Stimulated activated memory B cell treated with anti-CD40 and anti-IgM and Interleukin-4, amounts not matched to agents 10 μg/mL and 1 μg/mL and 100 μg/mL, for 72 hours (primary cell): ENCODE data around the gene BAD.

Experiments used
- ATAC-seq: fragments of 150-1000 bp; cut with Tn5 transposase; 2 replicates; pipeline ENCODE4 v1.10.0; 2021
- H3K27ac Mint-ChIP-seq: one replicate; pipeline ENCODE4 v1.8.0; 2022; ENCODE audit warnings: mild to moderate bottlenecking, mixed read lengths
- H3K27me3 Mint-ChIP-seq: one replicate; pipeline ENCODE4 v1.8.0; 2022; ENCODE audit warnings: mixed read lengths
- H3K36me3 Mint-ChIP-seq: one replicate; pipeline ENCODE4 v1.8.0; 2022; ENCODE audit warnings: mixed read lengths
- H3K4me1 Mint-ChIP-seq: one replicate; pipeline ENCODE4 v1.8.0; 2022; ENCODE audit warnings: mixed read lengths
- H3K4me3 Mint-ChIP-seq: one replicate; pipeline ENCODE4 v1.8.0; 2022; ENCODE audit warnings: mild to moderate bottlenecking, moderate library complexity, mixed read lengths
- H3K9me3 Mint-ChIP-seq: one replicate; pipeline ENCODE4 v1.8.0; 2022; ENCODE audit warnings: mixed read lengths

Gene BAD

DNA sequence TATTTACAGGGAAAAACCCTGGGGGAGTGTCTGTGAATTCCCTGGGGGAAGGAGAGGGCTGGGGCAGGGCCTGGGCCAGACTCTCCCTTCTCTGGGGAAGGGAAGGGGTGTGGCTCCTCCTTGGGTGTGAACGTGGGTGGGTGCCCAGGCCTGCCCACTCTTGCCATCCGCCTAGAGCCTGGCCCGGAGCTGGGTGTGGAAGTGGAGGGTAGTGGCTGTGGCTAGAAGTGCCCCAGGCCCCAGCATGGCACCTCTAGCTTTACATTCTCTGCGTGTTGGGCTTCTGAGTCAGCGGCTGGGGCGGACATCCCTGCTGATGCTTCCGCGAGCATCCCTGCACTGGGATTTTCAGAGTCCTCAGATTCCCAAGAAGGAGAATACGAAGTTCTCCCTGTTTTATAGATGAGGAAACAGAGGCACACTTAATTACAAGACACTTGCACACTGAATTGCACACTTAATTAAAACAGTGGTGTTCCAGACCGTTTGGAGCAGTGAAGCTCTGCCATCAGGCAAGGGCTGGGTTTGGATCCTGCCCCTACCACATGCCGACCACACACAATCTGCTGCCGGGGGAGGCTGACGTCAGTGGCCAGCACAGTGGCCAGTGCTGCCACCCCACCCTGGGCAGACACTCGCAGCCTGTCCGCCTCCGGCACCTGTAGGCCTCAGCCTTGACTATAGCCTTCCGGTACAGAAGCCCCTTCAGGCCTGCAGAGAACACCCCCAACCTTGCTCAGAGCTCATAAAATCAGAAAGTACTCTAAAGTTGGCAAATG, 7.6 kb downstream of the BAD start:
- H3K36me3 Mint-ChIP-seq, result peaks cover 17% of the 10 kb centered on the region
- no peaks in the 10 kb centered on the region for H3K9me3 Mint-ChIP-seq
- no peaks in the 10 kb centered on the region for H3K27me3 Mint-ChIP-seq
- peaks cover 8% of the 10 kb centered on the region for H3K4me1 Mint-ChIP-seq
- no peak for ATAC-seq
- H3K4me3 Mint-ChIP-seq, result no peak overlapping the region
- peak overlapping the region; percentile 22 for H3K27ac Mint-ChIP-seq

DNA sequence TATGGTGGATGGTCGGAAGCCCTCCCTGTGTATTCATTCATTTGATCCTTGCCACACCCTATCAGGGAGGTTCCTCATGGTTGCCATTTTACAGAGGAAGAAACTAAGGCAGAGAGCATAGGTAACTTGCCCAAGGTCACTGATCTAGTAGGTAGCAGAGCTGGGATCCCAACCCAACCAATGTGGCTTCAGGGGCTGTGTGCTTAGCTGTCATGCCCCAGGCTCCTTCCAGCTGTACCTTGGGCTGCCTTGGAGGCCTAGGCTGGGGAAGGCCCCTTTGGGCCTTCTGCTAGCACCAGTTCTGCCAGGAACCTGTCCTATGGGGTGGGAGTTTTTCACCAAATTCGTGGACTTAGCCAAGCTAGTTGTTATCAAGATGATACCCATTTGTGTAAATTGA, 8.6 kb downstream of the BAD start:
- H3K27me3 Mint-ChIP-seq, result no peaks in the 10 kb centered on the region

DNA sequence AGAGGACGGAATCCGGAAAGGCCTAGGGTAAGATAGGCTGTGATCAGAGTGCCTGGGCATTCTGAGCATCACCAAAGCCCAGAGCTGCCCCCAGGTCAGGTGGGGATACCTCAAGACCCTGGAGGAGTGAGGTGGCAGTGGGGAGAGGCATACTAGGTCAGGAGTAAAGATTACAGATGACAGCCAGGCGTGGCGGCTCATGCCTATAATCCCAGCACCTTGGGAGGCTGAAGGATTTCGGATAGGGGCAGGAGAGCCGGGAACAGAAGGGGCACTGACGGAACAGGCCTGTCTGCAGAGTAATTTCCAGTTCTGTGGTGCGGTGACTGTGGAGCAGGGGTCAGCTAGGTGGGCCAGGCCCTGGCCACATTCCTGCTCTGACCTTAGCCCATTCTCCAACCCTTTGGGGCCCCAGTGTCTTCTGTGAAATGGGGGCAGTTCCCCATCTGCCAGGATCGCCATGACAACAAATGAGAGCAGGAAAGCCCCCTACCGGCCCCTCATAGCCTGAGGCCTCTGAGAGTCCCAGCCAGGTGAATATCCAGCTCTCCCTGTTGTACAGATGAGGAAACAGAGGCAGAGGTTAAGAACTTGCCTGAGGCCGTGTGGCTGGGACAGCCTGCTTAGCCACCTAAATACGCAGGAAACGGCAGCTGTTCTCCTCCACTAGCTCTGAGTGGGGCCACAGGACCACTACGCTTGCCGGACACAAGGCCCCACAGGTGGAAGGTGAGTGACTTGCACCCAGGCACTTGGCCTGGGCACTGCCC, 9.2 kb downstream of the BAD start:
- no peak for ATAC-seq
- no peak overlapping the region for H3K4me3 Mint-ChIP-seq
- H3K4me1 Mint-ChIP-seq, result peaks cover 14% of the 10 kb centered on the region
- peaks cover 8% of the 10 kb centered on the region for H3K36me3 Mint-ChIP-seq
- H3K9me3 Mint-ChIP-seq, result no peaks in the 10 kb centered on the region
- H3K27ac Mint-ChIP-seq, result no peak overlapping the region
- H3K27me3 Mint-ChIP-seq, result no peaks in the 10 kb centered on the region

More for the DNA sequence above, 8.6 kb downstream of the BAD start:
- H3K36me3 Mint-ChIP-seq, result peaks cover 8% of the 10 kb centered on the region
- H3K27ac Mint-ChIP-seq, result no peak overlapping the region
- no peaks in the 10 kb centered on the region for H3K9me3 Mint-ChIP-seq
- ATAC-seq, result no peak
- H3K4me3 Mint-ChIP-seq, result no peak overlapping the region
- H3K4me1 Mint-ChIP-seq, result peaks cover 10% of the 10 kb centered on the region

DNA sequence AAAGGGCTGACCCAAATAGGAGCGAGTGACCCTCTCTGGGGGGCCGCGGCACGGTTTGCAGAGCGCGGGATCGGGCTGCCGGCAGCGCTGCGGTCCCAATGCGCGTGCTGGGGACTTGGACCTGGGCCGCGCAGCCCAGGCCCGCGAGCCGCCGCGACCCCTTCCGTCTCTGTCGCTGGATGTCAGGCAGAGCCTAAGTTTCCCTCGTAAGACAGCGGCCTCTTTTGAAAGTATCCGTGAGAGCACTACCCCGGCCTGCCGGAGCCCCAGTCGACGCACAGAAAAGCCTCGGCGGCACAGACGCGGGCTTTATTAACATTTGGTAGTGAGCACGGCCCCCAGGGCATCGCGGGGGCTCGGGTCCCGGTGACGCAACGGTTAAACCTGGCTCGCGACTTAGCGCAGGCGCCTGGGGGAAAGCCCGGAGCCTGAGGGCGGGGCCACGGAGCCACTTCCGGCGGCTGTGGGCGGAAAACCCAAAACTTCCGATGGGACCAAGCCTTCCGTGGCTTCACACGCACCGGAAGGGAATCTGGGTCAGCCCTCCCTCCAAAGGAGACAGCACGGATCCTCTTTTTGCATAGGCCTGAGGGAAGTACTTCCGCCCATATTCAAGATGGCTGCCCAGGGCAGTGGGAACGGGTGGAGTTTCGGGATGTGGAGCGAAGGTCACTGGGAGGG, 14.8 kb downstream of the BAD start:
- ATAC-seq, result peak; percentile 89
- no peaks in the 10 kb centered on the region for H3K36me3 Mint-ChIP-seq
- H3K27ac Mint-ChIP-seq, result peak overlapping the region; percentile 93
- H3K9me3 Mint-ChIP-seq, result no peaks in the 10 kb centered on the region
- H3K4me3 Mint-ChIP-seq, result peak overlapping the region; percentile 97
- no peaks in the 10 kb centered on the region for H3K27me3 Mint-ChIP-seq
- H3K4me1 Mint-ChIP-seq, result peaks cover 34% of the 10 kb centered on the region

DNA sequence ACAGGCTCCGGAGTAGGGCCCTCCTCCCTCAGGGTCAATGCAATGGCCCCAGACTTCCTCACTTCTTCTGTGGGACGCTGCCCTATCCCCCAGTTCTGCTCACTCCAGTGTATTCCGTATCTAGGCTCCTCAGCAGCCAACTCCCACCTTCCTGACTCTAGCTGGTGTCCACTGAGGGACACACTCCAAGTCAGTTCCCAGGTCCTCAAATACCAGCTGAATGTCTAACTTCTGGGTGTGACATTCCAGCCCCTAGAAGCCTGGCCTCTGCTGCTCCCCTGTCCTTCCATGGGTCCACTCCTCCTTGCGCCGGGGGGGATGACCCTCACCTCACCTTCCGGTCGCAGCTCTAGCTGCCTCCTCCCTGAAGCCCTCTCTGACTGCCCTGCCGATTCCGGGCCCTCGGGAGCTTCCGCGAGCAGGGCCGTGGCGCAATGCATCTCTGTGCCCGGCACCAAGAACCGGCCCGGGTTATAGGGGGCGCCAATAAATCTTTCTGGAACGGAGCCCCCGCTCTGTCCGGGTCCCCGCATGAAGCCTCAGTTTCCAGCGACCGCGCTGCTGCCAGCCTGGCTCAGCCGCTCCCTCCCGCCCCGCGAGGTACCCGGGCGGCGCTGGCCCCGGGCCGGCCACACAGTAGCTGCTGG, 15.4 kb downstream of the BAD start:
- H3K4me1 Mint-ChIP-seq, result peaks cover 34% of the 10 kb centered on the region
- H3K27me3 Mint-ChIP-seq, result no peaks in the 10 kb centered on the region
- H3K27ac Mint-ChIP-seq, result peak overlapping the region; percentile 93
- H3K36me3 Mint-ChIP-seq, result no peaks in the 10 kb centered on the region
- peak; percentile 14 for ATAC-seq
- peak overlapping the region; percentile 97 for H3K4me3 Mint-ChIP-seq
- no peaks in the 10 kb centered on the region for H3K9me3 Mint-ChIP-seq

DNA sequence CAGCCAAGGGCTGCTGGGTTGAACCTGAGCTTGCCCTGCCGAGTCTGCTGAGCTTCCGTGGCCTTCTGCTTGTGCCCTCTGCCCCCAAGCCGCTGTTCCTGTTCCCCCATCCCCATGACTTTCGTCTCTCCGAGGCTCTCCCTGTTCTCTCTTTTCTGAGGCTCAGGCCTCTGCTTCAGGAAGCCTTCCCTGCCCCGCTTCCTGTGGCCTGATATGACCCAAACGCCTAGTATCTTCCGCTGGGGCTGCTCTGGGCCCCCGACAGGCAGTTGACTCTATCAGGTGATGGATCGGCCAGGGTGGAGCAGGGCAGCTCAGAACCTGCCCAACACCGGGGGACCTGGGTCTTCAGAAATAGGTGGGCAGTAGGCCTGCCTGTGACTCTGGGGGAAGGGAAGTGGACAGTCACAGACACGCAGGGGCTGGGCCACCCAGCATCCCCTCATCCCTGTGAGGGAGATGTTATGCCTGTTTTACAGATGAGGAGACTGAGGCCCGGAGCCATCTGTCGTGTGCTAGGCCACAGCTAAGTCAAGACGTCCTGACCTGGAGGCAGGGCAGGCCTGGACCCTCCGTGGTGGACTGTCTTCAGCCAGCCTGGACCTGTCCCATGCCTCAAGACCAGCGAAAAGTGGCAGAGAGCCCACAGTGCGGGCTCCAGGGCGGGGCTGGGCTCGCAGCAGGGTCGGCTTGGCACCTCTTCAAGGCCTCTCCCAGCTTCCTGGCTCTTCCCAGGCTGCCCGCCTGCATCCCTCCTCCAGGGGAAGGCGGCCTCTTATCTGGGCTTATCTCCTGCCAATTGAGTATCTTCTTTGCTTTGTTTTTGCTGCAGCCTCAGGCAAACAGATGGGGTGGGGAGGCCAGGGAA, 16.2 kb downstream of the BAD start:
- Mint-ChIP-seq H3K27me3 (no peaks in the 10 kb centered on the region), H3K9me3 (no peaks in the 10 kb centered on the region), H3K27ac (peak overlapping the region; percentile 93), H3K4me3 (peak overlapping the region; percentile 97), H3K4me1 (peaks cover 34% of the 10 kb centered on the region), H3K36me3 (peaks cover under 1% of the 10 kb centered on the region)
- no peak for ATAC-seq

DNA sequence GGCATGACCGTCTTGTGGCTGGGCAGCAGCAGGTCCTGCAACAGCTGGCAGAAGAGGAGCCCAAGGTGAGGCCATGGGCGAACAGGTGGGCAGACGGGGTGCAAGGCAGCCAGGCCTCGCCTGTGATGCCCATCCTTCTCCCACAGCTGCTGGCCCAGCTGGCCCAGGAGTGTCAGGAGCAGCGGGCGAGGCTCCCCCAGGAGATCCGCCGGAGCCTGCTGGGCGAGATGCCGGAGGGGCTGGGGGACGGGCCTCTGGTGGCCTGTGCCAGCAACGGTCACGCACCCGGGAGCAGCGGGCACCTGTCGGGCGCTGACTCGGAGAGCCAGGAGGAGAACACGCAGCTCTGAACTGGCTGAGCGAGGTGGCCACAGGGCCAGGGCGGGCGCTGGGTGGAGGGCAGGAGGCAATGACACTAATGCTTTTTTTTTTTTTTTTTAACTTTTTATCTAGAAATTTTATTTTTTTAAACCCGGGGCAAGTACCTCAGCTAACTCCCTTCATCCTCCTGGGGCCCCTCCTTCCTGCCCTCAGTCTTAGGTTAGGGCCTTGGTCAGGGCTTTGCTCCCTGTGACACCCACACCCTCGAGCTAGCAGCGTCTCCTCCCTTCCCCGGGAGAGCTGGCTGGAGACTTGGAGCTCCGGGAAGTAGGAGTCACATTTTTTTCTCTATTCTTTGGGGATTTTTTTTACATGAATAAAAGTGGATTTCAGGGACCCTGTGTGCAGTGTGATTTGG, 17.1 kb downstream of the BAD start:
- H3K27me3 Mint-ChIP-seq, result no peaks in the 10 kb centered on the region
- H3K4me1 Mint-ChIP-seq, result peaks cover 34% of the 10 kb centered on the region
- ATAC-seq, result no peak
- H3K4me3 Mint-ChIP-seq, result no peak overlapping the region
- peaks cover 9% of the 10 kb centered on the region for H3K36me3 Mint-ChIP-seq
- peak overlapping the region; percentile 93 for H3K27ac Mint-ChIP-seq
- no peaks in the 10 kb centered on the region for H3K9me3 Mint-ChIP-seq

DNA sequence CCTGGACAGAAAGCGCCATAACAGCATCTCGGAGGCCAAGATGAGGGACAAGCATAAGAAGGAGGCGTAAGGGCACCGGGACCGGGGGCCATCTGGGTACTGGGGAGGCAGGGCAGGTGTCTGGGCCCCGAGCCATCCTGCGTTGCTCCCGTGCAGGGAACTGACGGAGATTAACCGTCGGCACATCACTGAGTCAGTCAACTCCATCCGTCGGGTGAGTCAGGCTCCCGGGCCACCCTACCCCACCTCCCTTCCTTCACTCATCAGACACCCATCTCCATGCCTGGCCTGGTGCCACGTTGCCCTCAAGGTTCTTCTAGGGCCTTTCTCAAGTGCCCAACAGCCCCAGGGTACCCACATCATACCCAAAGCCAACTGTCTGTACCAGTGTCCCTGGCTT, 18.1 kb downstream of the BAD start:
- no peak for ATAC-seq

DNA sequence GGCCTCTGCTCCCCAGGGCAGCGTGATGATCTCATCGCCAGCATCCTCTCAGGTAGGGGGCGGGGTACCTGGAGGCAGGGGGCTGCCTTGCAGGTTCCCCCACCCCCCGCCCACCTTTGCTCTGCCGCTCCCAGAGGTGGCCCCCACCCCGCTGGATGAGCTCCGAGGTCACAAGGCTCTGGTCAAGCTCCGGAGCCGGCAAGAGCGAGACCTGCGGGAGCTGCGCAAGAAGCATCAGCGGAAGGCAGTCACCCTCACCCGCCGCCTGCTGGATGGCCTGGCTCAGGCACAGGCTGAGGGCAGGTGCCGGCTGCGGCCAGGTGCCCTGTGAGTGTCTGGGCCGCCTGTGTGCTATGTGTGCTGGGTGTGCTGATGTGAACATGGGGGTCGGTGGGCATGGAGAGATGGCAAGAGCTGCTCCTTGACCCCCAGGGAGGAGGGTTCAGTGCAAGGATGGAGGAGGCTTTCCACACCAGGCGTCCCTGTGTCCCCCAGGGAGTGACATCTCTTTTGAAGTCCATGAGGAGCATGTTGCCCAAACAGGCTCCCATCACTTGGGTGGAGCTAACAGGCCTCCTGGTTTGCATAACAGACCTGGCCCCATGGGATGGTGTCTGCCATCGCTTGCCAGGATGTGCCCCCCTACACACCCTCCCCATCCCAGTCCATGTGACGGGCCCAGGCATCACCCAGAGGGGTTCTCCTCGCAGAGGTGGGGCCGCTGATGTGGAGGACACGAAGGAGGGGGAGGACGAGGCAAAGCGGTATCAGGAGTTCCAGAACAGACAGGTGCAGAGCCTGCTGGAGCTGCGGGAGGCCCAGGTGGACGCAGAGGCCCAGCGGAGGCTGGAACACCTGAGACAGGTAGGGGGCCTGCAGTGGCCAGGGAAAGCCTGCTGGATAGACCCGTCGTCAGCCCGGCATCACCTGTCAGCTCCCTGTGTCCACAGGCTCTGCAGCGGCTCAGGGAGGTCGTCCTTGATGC, 19.0 kb downstream of the BAD start:
- Mint-ChIP-seq H3K27ac (no peak overlapping the region), H3K9me3 (no peaks in the 10 kb centered on the region)

More for the DNA sequence above, 18.1 kb downstream of the BAD start:
- H3K4me1 Mint-ChIP-seq, result peaks cover 25% of the 10 kb centered on the region
- H3K36me3 Mint-ChIP-seq, result peaks cover 16% of the 10 kb centered on the region
- H3K9me3 Mint-ChIP-seq, result no peaks in the 10 kb centered on the region
- no peaks in the 10 kb centered on the region for H3K27me3 Mint-ChIP-seq
- H3K4me3 Mint-ChIP-seq, result no peak overlapping the region
- H3K27ac Mint-ChIP-seq, result no peak overlapping the region

DNA sequence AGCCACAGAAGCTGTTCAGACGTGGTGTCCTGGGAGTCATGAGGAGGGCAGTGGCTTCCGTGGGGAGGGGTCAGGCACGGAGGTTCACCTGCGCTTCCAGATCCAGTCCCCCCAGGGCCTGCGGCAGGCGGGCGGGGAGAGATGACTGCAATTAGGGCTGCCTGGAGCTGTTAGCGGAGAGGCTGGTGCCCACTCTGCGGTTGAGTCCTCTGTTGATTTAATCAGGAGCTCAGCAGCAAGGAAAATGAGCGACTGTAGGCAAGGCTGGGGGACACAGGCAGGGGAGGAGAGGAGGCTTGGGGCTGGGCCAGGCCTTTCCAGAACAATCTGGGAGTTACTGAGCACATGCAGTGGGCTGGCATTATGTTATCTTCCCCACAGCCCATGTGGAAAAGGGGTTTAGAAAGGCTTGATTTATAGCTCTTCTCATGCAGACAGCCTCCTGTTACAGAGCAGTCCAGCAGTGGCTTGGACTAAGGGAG, 20.1 kb downstream of the BAD start:
- Mint-ChIP-seq H3K27me3 (no peaks in the 10 kb centered on the region), H3K36me3 (peaks cover 27% of the 10 kb centered on the region), H3K9me3 (no peaks in the 10 kb centered on the region), H3K4me1 (peaks cover 29% of the 10 kb centered on the region), H3K4me3 (no peak overlapping the region), H3K27ac (no peak overlapping the region)
- ATAC-seq, result no peak

More for the DNA sequence above, 19.0 kb downstream of the BAD start:
- peaks cover 16% of the 10 kb centered on the region for H3K36me3 Mint-ChIP-seq
- no peak for ATAC-seq
- peaks cover 23% of the 10 kb centered on the region for H3K4me1 Mint-ChIP-seq
- H3K27me3 Mint-ChIP-seq, result no peaks in the 10 kb centered on the region
- no peak overlapping the region for H3K4me3 Mint-ChIP-seq

DNA sequence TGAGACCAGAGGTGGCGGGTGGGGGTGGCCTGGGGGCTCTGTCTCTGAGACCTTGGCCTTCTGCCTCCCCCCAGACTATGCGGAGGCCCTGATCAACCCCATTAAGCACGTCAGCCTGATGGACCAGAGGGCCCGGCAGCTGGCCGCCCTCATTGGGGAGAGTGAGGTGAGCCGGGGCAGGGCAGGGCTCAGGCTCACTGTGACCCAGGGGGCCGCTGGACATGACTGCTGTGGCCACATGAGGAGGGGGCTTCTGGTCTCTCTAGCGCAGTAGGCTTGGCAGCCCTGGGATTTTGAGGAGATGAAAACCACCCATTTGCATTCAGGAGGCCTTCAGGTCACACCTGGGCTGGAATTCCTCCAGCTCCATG, 20.5 kb downstream of the BAD start:
- H3K36me3 Mint-ChIP-seq, result peaks cover 31% of the 10 kb centered on the region
- ATAC-seq, result no peak
- peaks cover 29% of the 10 kb centered on the region for H3K4me1 Mint-ChIP-seq
- no peak overlapping the region for H3K4me3 Mint-ChIP-seq
- no peak overlapping the region for H3K27ac Mint-ChIP-seq
- no peaks in the 10 kb centered on the region for H3K9me3 Mint-ChIP-seq
- H3K27me3 Mint-ChIP-seq, result no peaks in the 10 kb centered on the region

DNA sequence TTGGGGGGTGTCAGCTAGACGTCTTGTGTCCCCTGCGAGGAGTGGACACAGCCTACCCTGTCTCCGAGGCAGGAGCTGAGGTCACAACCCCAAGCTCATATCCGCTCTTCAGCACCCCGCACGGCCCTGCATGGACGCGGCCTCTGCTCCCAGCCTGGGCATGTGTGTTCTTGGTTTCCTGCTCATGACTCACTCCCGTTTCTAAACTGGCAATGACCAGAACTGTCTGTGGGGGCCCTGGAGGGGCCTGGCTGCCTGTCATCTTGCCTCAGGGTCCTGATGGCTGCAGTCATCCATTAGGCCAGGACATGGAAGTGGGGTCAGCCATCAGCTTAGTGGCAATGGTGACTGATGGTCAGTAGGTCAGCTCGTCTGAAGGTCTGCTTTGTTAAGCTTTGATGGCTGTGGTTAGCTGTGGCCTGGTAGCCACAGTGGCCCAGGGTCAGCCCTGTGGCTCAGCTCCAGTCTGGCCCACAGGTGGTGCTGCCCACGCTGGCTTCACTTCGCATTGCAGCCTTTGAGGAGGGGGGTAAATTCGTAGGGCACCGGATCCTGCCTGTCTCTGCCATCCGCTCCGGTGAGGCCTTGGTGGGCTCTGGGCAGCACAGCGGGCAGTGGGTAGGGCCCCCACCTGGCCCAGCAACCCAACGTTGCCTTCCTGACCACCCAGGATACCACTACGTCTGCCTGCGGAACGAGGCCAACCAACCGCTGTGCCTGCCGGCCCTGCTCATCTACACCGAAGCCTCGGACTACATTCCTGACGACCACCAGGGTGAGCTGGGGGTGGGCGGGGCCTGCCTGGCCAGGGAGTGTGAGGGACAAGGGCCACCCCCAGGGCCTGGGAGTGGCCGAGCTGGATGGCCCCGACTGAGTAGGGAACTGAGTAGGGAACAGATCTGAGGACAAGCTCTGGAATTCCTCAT, 21.2 kb downstream of the BAD start:
- H3K4me1 Mint-ChIP-seq, result peaks cover 22% of the 10 kb centered on the region
- H3K9me3 Mint-ChIP-seq, result no peaks in the 10 kb centered on the region
- no peak overlapping the region for H3K4me3 Mint-ChIP-seq
- H3K27me3 Mint-ChIP-seq, result no peaks in the 10 kb centered on the region
- H3K27ac Mint-ChIP-seq, result no peak overlapping the region
- H3K36me3 Mint-ChIP-seq, result peaks cover 32% of the 10 kb centered on the region
- ATAC-seq, result no peak
